ENCODE data around the gene DOCK9. TPM values are rescaled to one million over a fixed set of nuclear protein-coding genes. Genes with fewer than 3 reads are reported as not detected.
A peak's percentile ranks its signal among the peaks of the same experiment; 100 is the strongest.

Gene DOCK9
- total RNA-seq, 1 donor: 44.5 TPM

DNA sequence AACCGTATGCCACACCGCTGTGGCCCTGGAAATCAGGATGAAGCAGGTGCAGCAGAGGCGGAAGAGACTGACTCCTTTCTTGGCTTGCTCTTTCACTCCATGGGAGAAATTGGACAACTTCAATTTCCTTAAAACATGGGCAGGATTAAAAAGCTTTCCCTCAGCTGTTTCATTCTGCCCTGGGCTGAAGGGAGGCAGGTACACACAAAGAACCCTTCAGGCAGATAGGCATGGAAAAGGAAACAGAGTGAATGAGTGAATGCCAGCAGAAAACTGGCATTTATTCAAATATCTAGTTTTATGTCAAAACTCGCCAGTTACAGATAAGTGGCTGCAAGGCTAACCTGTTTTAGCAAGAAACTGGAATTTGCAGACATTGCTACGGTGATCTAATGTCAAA, 154.4 kb downstream of the DOCK9 start:
- no peaks in the 10 kb centered on the region for H3K79me2 ChIP-seq (ENCODE audit: insufficient read depth, low read length)
- no peaks in the 10 kb centered on the region for H3K9me3 ChIP-seq (ENCODE audit: low read depth, low read length)
- TF ChIP-seq, protein P1, sequence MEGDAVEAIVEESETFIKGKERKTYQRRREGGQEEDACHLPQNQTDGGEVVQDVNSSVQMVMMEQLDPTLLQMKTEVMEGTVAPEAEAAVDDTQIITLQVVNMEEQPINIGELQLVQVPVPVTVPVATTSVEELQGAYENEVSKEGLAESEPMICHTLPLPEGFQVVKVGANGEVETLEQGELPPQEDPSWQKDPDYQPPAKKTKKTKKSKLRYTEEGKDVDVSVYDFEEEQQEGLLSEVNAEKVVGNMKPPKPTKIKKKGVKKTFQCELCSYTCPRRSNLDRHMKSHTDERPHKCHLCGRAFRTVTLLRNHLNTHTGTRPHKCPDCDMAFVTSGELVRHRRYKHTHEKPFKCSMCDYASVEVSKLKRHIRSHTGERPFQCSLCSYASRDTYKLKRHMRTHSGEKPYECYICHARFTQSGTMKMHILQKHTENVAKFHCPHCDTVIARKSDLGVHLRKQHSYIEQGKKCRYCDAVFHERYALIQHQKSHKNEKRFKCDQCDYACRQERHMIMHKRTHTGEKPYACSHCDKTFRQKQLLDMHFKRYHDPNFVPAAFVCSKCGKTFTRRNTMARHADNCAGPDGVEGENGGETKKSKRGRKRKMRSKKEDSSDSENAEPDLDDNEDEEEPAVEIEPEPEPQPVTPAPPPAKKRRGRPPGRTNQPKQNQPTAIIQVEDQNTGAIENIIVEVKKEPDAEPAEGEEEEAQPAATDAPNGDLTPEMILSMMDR (IDR thresholded peaks at IDR 0.05; ENCODE audit: extremely low read depth, low read depth, low read length): no peak
- no peaks in the 10 kb centered on the region for H4K20me1 ChIP-seq (ENCODE audit: insufficient read depth, low read length)
- no peak overlapping the region for H3K4me3 ChIP-seq (ENCODE audit: insufficient read depth, low read length)
- H3K27ac ChIP-seq (ENCODE audit: low read depth, low read length): no peak overlapping the region
- H3K4me2 ChIP-seq (ENCODE audit: insufficient read depth, low read length): no peak overlapping the region
- no peak for DNase-seq (ENCODE audit: insufficient read length, low spot score, missing footprints)
- H3K27me3 ChIP-seq (ENCODE audit: insufficient read depth, low read length): no peaks in the 10 kb centered on the region
- no peaks in the 10 kb centered on the region for H3K36me3 ChIP-seq (ENCODE audit: insufficient read depth, low read length)
- H3K4me1 ChIP-seq (ENCODE audit: insufficient read depth, low read length): peaks cover 15% of the 10 kb centered on the region
- no peak overlapping the region for H2AFZ ChIP-seq (ENCODE audit: low read length)

DNA sequence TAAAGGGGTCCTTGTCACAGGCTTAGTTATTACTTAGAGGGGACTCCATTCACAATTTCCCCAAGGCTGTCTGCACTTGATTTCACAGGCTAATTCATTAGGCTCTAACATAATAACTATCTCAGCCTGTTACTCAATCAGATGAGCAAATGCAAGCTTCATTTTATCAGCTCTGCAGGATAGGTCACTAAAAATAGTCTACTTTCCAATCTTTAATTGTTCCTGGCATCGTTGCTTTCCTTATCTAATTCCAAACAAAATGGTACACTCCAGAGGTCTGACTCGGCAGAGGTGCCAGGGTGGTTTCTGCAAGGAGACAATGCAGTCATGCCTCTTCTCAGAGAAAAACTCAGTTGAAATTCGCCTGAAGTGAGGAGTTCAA, 155.6 kb downstream of the DOCK9 start:
- TF ChIP-seq, protein P1 (IDR thresholded peaks at IDR 0.05; ENCODE audit: extremely low read depth, low read depth, low read length): no peak
- Histone ChIP-seq H3K36me3 (ENCODE audit: insufficient read depth, low read length) (no peaks in the 10 kb centered on the region), H2AFZ (ENCODE audit: low read length) (no peak overlapping the region), H4K20me1 (ENCODE audit: insufficient read depth, low read length) (no peaks in the 10 kb centered on the region), H3K4me3 (ENCODE audit: insufficient read depth, low read length) (no peak overlapping the region), H3K27ac (ENCODE audit: low read depth, low read length) (peak overlapping the region; percentile 46), H3K27me3 (ENCODE audit: insufficient read depth, low read length) (no peaks in the 10 kb centered on the region), H3K9me3 (ENCODE audit: low read depth, low read length) (no peaks in the 10 kb centered on the region), H3K79me2 (ENCODE audit: insufficient read depth, low read length) (no peaks in the 10 kb centered on the region), H3K4me2 (ENCODE audit: insufficient read depth, low read length) (peak overlapping the region; percentile 25), H3K4me1 (ENCODE audit: insufficient read depth, low read length) (peaks cover 15% of the 10 kb centered on the region)
- DNase-seq (ENCODE audit: insufficient read length, low spot score, missing footprints): peak; percentile 78

DNA sequence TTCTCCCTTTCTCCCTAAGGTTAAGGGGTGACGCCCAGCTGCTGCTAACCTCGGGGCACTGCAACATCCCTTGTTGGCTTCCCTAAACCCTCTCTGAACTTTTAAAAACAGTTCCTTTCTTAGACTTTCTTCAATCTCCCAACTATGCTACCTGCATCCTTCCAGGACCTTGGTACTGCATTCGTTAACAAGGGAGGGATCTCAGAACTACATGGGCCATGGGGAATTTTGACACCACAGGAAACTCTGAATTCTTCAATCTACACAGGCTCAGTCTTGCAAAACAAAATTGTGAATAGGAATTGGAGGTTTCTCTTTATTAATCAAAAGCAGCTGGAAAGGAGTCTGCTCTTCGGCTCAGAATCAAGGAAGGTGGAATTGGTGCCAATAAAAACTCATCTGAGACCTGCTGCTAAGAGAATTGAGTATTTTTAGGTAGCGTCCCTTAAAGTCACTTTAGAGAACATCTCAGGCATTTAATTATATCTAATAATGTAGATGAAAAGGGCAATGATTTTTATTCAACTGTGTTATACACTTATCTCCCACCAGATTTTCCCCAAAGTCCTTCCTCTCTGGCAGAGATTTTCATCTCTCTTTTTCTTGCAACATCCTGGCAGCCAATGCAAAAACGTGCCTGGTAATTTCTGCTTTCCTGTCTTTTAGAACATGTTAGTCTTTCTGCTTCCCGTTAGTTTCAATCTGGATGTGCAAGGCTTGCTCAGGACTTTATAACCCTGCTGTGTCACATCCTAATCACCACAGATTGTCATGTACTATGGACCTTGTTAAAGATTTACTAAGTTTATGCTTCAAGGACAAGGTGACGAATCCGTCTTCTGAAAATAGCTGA, 156.3 kb downstream of the DOCK9 start:
- no peaks in the 10 kb centered on the region for H3K36me3 ChIP-seq (ENCODE audit: insufficient read depth, low read length)
- peak overlapping the region; percentile 25 for H3K4me2 ChIP-seq (ENCODE audit: insufficient read depth, low read length)
- H3K4me1 ChIP-seq (ENCODE audit: insufficient read depth, low read length): peaks cover 15% of the 10 kb centered on the region
- peak overlapping the region; percentile 46 for H3K27ac ChIP-seq (ENCODE audit: low read depth, low read length)
- TF ChIP-seq, protein P1 (IDR thresholded peaks at IDR 0.05; ENCODE audit: extremely low read depth, low read depth, low read length): no peak
- no peak for DNase-seq (ENCODE audit: insufficient read length, low spot score, missing footprints)
- no peaks in the 10 kb centered on the region for H3K9me3 ChIP-seq (ENCODE audit: low read depth, low read length)
- no peak overlapping the region for H3K4me3 ChIP-seq (ENCODE audit: insufficient read depth, low read length)
- no peaks in the 10 kb centered on the region for H3K27me3 ChIP-seq (ENCODE audit: insufficient read depth, low read length)
- H2AFZ ChIP-seq (ENCODE audit: low read length): no peak overlapping the region
- no peaks in the 10 kb centered on the region for H4K20me1 ChIP-seq (ENCODE audit: insufficient read depth, low read length)
- no peaks in the 10 kb centered on the region for H3K79me2 ChIP-seq (ENCODE audit: insufficient read depth, low read length)

DNA sequence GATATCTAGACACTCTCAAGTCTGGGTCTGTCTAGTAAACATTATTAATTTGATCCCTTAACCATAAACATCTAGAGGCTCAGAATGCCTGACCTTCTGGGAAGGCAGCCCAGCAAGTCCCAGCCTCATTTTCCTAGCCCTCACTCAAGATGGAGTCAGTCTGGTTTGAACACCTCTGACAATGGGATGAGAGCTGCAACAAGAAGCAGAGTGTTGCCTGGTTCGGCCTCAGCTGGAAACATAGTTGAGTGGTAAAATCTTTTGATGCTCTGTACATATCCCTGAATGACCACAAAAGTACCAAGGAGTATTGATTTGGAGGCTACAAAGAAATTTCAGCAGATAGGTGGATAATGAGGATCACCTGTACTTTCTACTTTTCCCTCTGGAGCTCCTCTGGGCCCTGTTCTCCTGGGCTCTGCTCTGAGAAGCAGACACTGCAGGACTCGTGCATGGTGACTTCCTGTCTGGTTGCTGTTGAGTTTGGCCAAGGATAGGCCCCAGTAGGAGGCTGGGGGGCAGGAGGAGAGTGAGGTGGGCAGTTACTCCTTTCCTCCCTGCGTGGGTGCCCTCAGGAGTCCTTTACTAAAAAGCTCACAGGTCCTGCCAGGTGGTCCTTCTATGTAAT, 157.0 kb downstream of the DOCK9 start:
- Histone ChIP-seq H3K4me3 (ENCODE audit: insufficient read depth, low read length) (no peak overlapping the region), H3K4me1 (ENCODE audit: insufficient read depth, low read length) (peaks cover 15% of the 10 kb centered on the region), H3K79me2 (ENCODE audit: insufficient read depth, low read length) (no peaks in the 10 kb centered on the region), H3K9me3 (ENCODE audit: low read depth, low read length) (no peaks in the 10 kb centered on the region), H4K20me1 (ENCODE audit: insufficient read depth, low read length) (no peaks in the 10 kb centered on the region), H3K36me3 (ENCODE audit: insufficient read depth, low read length) (no peaks in the 10 kb centered on the region), H3K27me3 (ENCODE audit: insufficient read depth, low read length) (no peaks in the 10 kb centered on the region), H3K4me2 (ENCODE audit: insufficient read depth, low read length) (no peak overlapping the region), H2AFZ (ENCODE audit: low read length) (no peak overlapping the region), H3K27ac (ENCODE audit: low read depth, low read length) (no peak overlapping the region)
- TF ChIP-seq, protein P1 (IDR thresholded peaks at IDR 0.05; ENCODE audit: extremely low read depth, low read depth, low read length): no peak
- DNase-seq (ENCODE audit: insufficient read length, low spot score, missing footprints): no peak

Measured in osteoblast (primary cell).